IMR-90 (cell line): Measurements from ENCODE around the gene MCM8. TPM values are rescaled to one million over a fixed set of nuclear protein-coding genes. Genes with fewer than 3 reads are reported as not detected.

Experiments used
- ATAC-seq: fragments of 200-7000 bp; cut with Tn5 transposase; 2 replicates; pipeline ENCODE4 v1.9.1; 2020; ENCODE audit warnings: low read depth, mild to moderate bottlenecking, moderate library complexity
- BruUV-seq: library from RNA; stranded (reverse); fragments of 400-500 nt; replicated peaks from 2 replicates; lab custom pipeline; 2021; lab: Mats Ljungman, UMichigan
- CTCF ChIA-PET: fragments of 300-600 bp; formaldehyde crosslinking; extraction: SDS; loops from one replicate; lab custom pipeline; 2021; ENCODE audit warnings: antibody characterized with exemption; lab: Yijun Ruan, JAX
- POLR2A ChIA-PET: fragments of 300-600 bp; sonication (Branson Sonifier 250); formaldehyde crosslinking; loops from one replicate; lab custom pipeline; 2022; ENCODE audit warnings: antibody characterized with exemption; ENCODE audit not compliant: unreplicated experiment; lab: Charles Lee
- DNase-seq: peaks from one replicate; pipeline ENCODE4 v3.0.0; 2013
- H2AFZ ChIP-seq: replicated peaks from 2 replicates; pipeline ENCODE3; 2013; ENCODE audit warnings: low read length, mild to moderate bottlenecking; ENCODE audit not compliant: poor library complexity
- H2AK5ac ChIP-seq: 2 replicates; pipeline ENCODE4 v1.6.1; 2013; ENCODE audit warnings: low read depth, low read length, inconsistent platforms
- H2AK9ac ChIP-seq: replicated peaks from 2 replicates; pipeline ENCODE3; 2013; ENCODE audit warnings: mild to moderate bottlenecking, low read depth, low read length, moderate library complexity; ENCODE audit not compliant: poor library complexity
- H2BK120ac ChIP-seq: 2 replicates; pipeline ENCODE4 v1.6.1; 2013; ENCODE audit warnings: low read depth, low read length, inconsistent platforms
- H2BK15ac ChIP-seq: 3 replicates; pipeline ENCODE4 v1.6.1; 2013; ENCODE audit warnings: low read depth, low read length, inconsistent platforms
- H2BK20ac ChIP-seq: 2 replicates; pipeline ENCODE4 v1.6.1; 2013; ENCODE audit warnings: low read depth, mild to moderate bottlenecking, inconsistent platforms, low read length, moderate library complexity
- H2BK5ac ChIP-seq: 2 replicates; pipeline ENCODE4 v1.6.1; 2013; ENCODE audit warnings: mild to moderate bottlenecking, low read depth, low read length, inconsistent platforms; ENCODE audit not compliant: poor library complexity, severe bottlenecking
- H3K14ac ChIP-seq: replicated peaks from 2 replicates; pipeline ENCODE4 v1.6.1; 2013; ENCODE audit warnings: low read depth, low read length, inconsistent platforms
- H3K18ac ChIP-seq: 2 replicates; pipeline ENCODE4 v1.6.1; 2013; ENCODE audit warnings: low read depth, low read length, control low read depth
- H3K23ac ChIP-seq: 2 replicates; pipeline ENCODE4 v1.6.1; 2013; ENCODE audit warnings: low read depth, low read length, inconsistent platforms
- H3K27ac ChIP-seq: 2 replicates; pipeline ENCODE4 v1.5.1; 2013; ENCODE audit warnings: mild to moderate bottlenecking, control low read depth, low read length; ENCODE audit not compliant: insufficient read depth
- H3K27me3 ChIP-seq: 2 replicates; pipeline ENCODE4 v1.6.1; 2013; ENCODE audit warnings: low read length; ENCODE audit not compliant: control insufficient read depth, insufficient read depth
- H3K36me3 ChIP-seq: 2 replicates; pipeline ENCODE4 v1.6.1; 2013; ENCODE audit warnings: low read length, mixed read lengths; ENCODE audit not compliant: control insufficient read depth, insufficient read depth
- H3K4ac ChIP-seq: 2 replicates; pipeline ENCODE4 v1.6.1; 2013; ENCODE audit warnings: low read depth, low read length, inconsistent platforms
- H3K4me1 ChIP-seq: 2 replicates; pipeline ENCODE4 v1.6.1; 2013; ENCODE audit warnings: low read length, mixed read lengths; ENCODE audit not compliant: control insufficient read depth, insufficient read depth
- H3K4me2 ChIP-seq: 2 replicates; pipeline ENCODE4 v1.6.1; 2013; ENCODE audit warnings: low read depth, mild to moderate bottlenecking, control low read depth, low read length, moderate library complexity
- H3K4me3 ChIP-seq: 2 replicates; pipeline ENCODE4 v1.5.1; 2013; ENCODE audit warnings: low read depth, mild to moderate bottlenecking, control low read depth, low read length, moderate library complexity; ENCODE audit not compliant: insufficient read depth
- H3K56ac ChIP-seq: 2 replicates; pipeline ENCODE4 v1.6.1; 2013; ENCODE audit warnings: low read length, inconsistent platforms; ENCODE audit not compliant: insufficient read depth; ENCODE audit errors: extremely low read depth
- H3K79me1 ChIP-seq, 2 experiments: 2 replicates each; pipeline ENCODE4 v1.6.1; 2013; ENCODE audit warnings: low read length in 2 of 2, inconsistent platforms in 1 of 2, low read depth in 1 of 2
- H3K9ac ChIP-seq: 2 replicates; pipeline ENCODE4 v1.6.1; 2013; ENCODE audit warnings: low read depth, low read length, control low read depth
- H3K9me1 ChIP-seq: 2 replicates; pipeline ENCODE4 v1.6.1; 2013; ENCODE audit warnings: low read length, inconsistent platforms; ENCODE audit not compliant: insufficient read depth
- H3K9me3 ChIP-seq: 2 replicates; pipeline ENCODE4 v1.6.1; 2013; ENCODE audit warnings: low read length; ENCODE audit not compliant: control insufficient read depth, insufficient read depth
- H4K20me1 ChIP-seq: 2 replicates; pipeline ENCODE4 v1.6.1; 2013; ENCODE audit warnings: low read length, inconsistent platforms; ENCODE audit not compliant: insufficient read depth
- H4K5ac ChIP-seq: 2 replicates; pipeline ENCODE4 v1.6.1; 2013; ENCODE audit warnings: mild to moderate bottlenecking, low read depth, low read length, control low read depth
- H4K8ac ChIP-seq, 2 experiments: 2 replicates each; pipeline ENCODE4 v1.6.1; 2013; ENCODE audit warnings: low read depth in 2 of 2, low read length in 2 of 2, control low read depth in 1 of 2, inconsistent platforms in 1 of 2
- H4K91ac ChIP-seq: 2 replicates; pipeline ENCODE4 v1.6.1; 2013; ENCODE audit warnings: low read depth, low read length, inconsistent platforms; ENCODE audit not compliant: insufficient read depth
- BHLHE40 ChIP-seq: fragments of 150-350 bp; IDR thresholded peaks from 2 replicates; pipeline ENCODE4 v1.6.1; 2016; ENCODE audit warnings: mild to moderate bottlenecking, low read depth, low read length
- CEBPB ChIP-seq: IDR thresholded peaks from 2 replicates; pipeline ENCODE4 v1.6.1; 2012; ENCODE audit warnings: low read depth, low read length, improper control_type of control experiment
- CHD1 ChIP-seq: IDR thresholded peaks from 2 replicates; pipeline ENCODE4 v1.6.1; 2012; ENCODE audit warnings: low read depth, low read length, improper control_type of control experiment
- MAFK ChIP-seq: IDR thresholded peaks from 2 replicates; pipeline ENCODE4 v1.6.1; 2012; ENCODE audit warnings: low read depth, low read length, improper control_type of control experiment
- NFE2L2 ChIP-seq: fragments of 150-350 bp; IDR thresholded peaks from 2 replicates; pipeline ENCODE4 v1.6.1; 2016; ENCODE audit warnings: low read depth, mild to moderate bottlenecking, low read length
- RFX5 ChIP-seq: IDR thresholded peaks from 2 replicates; pipeline ENCODE4 v1.8.0; 2012; ENCODE audit warnings: low read depth, mild to moderate bottlenecking, low read length, moderate library complexity
- WGBS, 2 experiments: methylation state at CpG; one replicate each; pipeline versions ENCODE4 v1.1.5 to v1.1.7; 2013; ENCODE audit warnings: missing lambda C conversion rate in 2 of 2; ENCODE audit not compliant: insufficient read length in 1 of 2; ENCODE audit errors: extremely low coverage in 2 of 2; 5-methylcytosine and 5-hydroxymethylcytosine counted together
- dilution Hi-C: fragments of 300-500 bp; cut with HindIII; formaldehyde crosslinking; loops from one replicate; pipeline ENCODE4 v1.14.3; 2018; ENCODE audit warnings: low sequenced_read_pairs; ENCODE audit not compliant: unreplicated experiment
- in situ Hi-C: fragments of 300-500 bp; cut with MboI; formaldehyde crosslinking; loops from 3 replicates; pipeline ENCODE4 v1.14.3; 2019; ENCODE audit warnings: low sequenced_read_pairs, inconsistent platforms, mixed read lengths
- intact Hi-C: fragments of 100-400 bp; cut with micrococcal nuclease; formaldehyde crosslinking; loops from 2 replicates; pipeline ENCODE4 v1.10.0; 2022
- polyA plus RNA-seq, 3 experiments: library from polyadenylated mRNA; depleted of rRNA; stranded (reverse); fragments of >200 nt; gene quantifications; 2 replicates each; pipeline ENCODE4 v1.2.3, GENCODE V29; 2012; ENCODE audit warnings: low replicate concordance in 1 of 3
- total RNA-seq: library from RNA; depleted of rRNA; stranded (reverse); fragments of >200 nt; gene quantifications from 2 replicates; pipeline ENCODE4 v1.2.3, GENCODE V29; 2012
- TF ChIP-seq, protein P1 (sequence below): fragments of 150-350 bp; IDR thresholded peaks from 2 replicates; pipeline ENCODE4 v1.6.1; 2016; ENCODE audit warnings: low read depth, mild to moderate bottlenecking, low read length, moderate library complexity, borderline replicate concordance

Gene MCM8
- total and polyA plus RNA-seq, 2 of the 4 experiments (the other 2 are of a cell fraction), result 4.2 to 11.5 TPM

DNA sequence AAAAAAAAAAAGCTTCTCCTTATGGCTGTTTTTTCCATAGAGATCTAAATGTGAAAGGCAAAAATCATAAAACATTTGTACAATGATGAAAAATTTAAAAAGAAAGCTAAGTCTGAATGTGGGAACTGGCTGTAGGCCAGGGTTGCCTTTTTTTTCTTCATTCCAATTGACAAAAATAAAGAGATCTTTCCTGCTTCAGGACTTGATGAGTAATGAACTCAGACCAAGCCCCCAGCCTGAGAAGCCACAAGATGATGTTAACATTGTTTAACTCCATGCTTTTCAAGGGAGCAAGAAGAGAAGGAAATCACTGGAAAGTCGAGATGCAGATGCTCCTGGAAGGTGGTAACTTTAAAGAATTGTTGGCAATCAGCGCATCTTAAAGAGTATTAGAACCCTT, 41.5 kb upstream of the MCM8 start:
- Histone ChIP-seq H2BK15ac (no peak overlapping the region), H3K56ac (no peak overlapping the region), H2AK9ac (no peak overlapping the region), H3K4me2 (no peak overlapping the region), H3K9ac (no peak overlapping the region), H2BK20ac (no peak overlapping the region), H2BK5ac (no peak overlapping the region), H2AFZ (no peak overlapping the region), H2BK120ac (no peak overlapping the region), H3K18ac (no peak overlapping the region), H3K9me3 (no peaks in the 10 kb centered on the region), H3K23ac (no peak overlapping the region), H3K4me1 (peaks cover 2% of the 10 kb centered on the region; the same call in 1 of the 2 replicates), H3K79me1 (no peaks in the 10 kb centered on the region), H4K5ac (no peak overlapping the region), H3K27me3 (peaks cover 15% of the 10 kb centered on the region), H3K4ac (no peak overlapping the region), H3K4me3 (no peak overlapping the region), H3K36me3 (no peaks in the 10 kb centered on the region), H3K27ac (no peak overlapping the region), H2AK5ac (no peak overlapping the region), H4K91ac (no peak overlapping the region), H3K9me1 (no peaks in the 10 kb centered on the region), H4K8ac (no peak overlapping the region), H4K20me1 (peaks cover 4% of the 10 kb centered on the region; the same call in 1 of the 2 replicates), H3K14ac (no peak overlapping the region)
- TF ChIP-seq BHLHE40 (no peak), NFE2L2 (no peak), CHD1 (no peak), RFX5 (no peak), CEBPB (no peak), MAFK (no peak)
- TF ChIP-seq, protein P1, sequence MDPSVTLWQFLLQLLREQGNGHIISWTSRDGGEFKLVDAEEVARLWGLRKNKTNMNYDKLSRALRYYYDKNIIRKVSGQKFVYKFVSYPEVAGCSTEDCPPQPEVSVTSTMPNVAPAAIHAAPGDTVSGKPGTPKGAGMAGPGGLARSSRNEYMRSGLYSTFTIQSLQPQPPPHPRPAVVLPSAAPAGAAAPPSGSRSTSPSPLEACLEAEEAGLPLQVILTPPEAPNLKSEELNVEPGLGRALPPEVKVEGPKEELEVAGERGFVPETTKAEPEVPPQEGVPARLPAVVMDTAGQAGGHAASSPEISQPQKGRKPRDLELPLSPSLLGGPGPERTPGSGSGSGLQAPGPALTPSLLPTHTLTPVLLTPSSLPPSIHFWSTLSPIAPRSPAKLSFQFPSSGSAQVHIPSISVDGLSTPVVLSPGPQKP, result no peak
- POLR2A ChIA-PET, result no interaction called here
- DNase-seq (no peak), ATAC-seq (no peak)
- intact Hi-C loops, result no loop called here
- dilution Hi-C loops, result no loop called here
- no CpG with 5 or more reads among the region's 2 CpGs for WGBS, 2 experiments
- in situ Hi-C loops, result no loop called here
- no TSS peak for BruUV-seq
- CTCF ChIA-PET, result interaction anchor here (0.7 kb wide), 1 partner anchor 710 kb away, joined by 6 read pairs; no protein-coding TSS in a partner anchor
